HG02763 (cell line): Measurements from ENCODE around the gene RBCK1.
"Not testable (repeated sequence)": the region's sequence is repeated elsewhere in the genome, so short reads cannot be mapped to it uniquely, and the experiment has no call there.

Experiments
- ATAC-seq: cut with Tn5 transposase; IDR thresholded peaks from one replicate; pipeline ENCODE4 v1.9.1; 2021; ENCODE audit warnings: mild to moderate bottlenecking, moderate library complexity; ENCODE audit not compliant: unreplicated experiment

RBCK1 gene

DNA sequence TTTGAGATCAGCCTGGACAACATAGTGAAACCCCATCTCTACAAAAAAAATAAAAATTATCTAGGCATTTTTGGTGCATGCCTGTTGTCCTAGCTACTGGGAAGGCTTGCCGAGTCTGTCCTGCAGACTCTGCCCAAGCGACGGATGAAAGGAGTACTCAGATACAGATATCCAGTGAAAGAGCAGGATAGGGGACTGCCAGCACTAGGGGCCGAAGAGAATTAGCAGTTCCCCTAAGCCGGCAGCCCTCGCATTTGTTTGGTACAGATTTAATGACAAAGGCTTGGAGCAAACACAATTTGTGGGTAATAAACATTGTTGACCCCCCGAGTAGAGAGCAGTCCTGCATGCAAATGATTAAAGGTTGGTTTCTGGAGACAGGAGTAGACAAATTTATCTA lies 59.7 kb downstream of the RBCK1 start:
- no peak for ATAC-seq

DNA sequence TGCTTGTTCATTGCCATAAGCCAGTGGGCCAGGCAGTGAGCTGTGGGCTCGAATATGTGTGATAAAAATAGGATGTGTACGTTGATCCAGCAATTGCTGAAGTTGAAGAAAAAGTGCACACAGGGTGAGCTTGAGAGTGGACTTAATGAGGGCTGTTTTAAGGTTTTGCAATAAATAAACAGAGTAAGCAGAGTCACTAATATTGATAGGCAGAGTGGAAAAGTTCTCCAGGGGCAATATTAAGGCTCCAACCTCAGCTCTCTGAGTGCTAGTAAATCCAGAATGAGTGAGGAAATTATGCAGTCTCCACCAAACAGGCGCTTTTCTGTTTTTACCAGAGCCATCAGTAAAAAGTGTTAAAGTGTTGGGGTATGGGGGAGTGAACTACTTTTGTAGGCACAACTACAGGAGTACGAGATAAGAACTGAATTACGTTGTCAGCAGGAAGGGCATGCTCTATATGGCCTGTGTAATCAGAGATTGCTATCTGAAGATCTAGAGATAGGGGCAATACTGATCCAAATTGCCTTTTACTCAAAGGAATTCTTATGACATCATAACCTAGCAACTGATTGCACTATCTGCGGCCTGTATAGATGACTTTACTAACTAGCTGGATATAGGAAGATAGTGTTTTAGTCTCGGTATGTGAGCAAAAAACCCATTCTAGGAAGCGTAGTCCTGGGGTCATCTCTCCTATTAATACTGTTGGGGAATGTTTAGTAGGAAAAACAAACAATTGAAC lies 61.8 kb downstream of the RBCK1 start:
- ATAC-seq, result no peak

DNA sequence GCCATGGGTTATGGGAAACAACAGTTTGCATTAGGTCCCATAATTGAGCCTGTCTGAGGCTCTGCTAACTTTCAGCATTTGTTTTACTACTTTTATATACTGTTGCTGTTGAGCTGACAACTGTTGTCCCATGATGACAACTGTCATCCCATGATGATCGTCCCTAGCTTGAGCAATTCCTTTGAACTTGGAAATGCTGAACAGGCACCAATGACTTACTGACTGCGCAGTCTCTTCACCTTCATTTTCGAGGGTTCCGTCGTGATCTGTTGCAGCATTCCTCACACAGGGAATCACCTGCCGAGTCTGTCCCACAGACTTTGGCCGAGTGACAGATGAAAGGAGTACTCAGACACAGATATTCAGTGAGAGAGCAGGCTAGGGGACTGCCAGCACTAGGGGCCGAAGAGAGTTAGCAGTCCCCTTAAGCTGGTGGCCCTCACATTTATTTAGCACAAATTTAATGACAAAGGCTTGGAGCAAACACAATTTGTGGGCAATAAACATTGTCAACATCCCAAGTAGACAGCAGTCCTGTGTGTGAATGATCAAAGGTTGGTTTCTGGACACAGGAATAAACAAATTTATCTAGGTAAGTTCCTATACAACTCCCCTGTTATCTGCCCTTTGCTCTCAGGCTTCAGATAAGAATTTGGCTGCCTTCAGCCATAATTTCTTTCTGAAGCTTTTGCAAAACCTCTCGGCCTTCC lies 64.2 kb downstream of the RBCK1 start:
- no peak for ATAC-seq

DNA sequence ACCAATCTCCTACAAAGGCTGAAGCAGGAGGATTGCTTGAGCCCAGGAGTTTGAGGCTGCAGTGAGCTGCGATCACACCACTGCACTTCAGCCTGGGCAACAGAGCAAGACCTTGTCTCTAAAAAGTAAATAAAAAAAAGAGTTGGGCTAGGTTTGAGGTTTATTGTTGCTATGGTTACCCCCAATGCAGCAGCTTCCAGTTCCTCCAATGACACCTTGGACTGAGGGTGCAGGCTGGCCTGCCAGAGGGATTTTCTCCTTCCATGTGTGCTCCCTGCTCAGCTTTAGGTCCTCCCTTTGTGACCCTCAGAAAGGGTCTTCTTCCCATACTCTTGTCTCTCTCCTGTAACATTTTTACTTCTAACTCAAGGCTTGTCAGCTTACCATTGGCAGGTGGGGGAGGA lies 64.8 kb downstream of the RBCK1 start:
- no peak for ATAC-seq

DNA sequence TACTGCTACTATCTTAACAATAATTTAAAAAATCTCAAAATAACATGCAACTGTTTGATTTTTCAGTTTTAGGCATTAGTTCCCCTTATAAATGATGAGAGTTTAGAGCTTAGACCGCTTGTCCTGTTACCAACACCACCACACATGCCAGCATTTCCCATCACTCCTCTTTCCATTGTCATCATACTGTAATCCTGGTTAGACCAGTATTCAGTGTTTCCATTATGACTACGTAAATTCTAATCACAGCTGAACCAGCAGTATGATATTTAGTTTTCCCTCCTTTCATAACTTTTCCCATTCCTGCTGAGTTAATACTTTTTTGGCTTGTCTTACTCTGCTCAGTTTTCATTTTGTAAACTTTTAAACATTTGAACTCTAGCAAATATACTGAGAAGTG lies 66.5 kb downstream of the RBCK1 start:
- no peak for ATAC-seq

DNA sequence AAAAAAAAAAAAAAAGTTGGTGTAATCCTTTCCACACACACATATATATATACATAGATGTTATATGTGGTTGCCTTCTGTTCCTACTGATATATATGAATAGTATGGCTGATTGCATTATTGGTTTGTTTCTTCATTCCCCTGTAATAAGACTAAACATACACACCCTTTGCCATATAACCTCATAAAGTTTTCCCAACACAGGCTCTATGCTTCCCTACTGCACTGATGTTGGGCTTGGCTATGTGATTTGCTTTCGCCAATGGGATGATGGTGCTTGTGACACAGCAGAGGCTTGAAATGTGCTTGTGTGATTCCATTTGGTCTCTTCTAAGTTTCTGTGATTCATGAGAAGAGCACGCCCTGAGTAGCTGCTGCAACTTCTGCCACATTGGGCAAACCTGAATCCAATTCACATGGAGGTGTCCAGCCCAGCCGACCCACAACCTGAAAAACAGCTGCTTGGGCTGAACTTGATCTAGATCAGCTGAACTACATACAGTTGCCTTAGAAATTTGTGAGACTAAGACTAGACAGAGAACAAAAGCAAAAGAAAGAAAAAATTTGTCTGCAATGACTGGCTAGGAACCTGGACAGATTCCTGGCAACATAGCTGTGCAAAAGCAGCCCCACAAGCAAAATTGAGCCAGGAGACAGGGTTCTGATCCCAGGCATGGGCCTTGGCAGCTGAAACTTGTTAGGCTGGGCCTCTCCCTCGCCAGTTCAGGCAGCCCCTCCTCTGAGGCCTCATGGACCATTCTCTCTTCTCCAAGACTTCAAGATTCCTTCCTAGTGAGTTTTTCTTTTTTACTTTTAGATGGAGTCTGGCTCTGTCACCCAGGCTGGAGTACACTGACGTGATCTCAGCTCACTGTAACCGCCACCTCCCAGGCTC lies 67.6 kb downstream of the RBCK1 start:
- ATAC-seq, result no peak

DNA sequence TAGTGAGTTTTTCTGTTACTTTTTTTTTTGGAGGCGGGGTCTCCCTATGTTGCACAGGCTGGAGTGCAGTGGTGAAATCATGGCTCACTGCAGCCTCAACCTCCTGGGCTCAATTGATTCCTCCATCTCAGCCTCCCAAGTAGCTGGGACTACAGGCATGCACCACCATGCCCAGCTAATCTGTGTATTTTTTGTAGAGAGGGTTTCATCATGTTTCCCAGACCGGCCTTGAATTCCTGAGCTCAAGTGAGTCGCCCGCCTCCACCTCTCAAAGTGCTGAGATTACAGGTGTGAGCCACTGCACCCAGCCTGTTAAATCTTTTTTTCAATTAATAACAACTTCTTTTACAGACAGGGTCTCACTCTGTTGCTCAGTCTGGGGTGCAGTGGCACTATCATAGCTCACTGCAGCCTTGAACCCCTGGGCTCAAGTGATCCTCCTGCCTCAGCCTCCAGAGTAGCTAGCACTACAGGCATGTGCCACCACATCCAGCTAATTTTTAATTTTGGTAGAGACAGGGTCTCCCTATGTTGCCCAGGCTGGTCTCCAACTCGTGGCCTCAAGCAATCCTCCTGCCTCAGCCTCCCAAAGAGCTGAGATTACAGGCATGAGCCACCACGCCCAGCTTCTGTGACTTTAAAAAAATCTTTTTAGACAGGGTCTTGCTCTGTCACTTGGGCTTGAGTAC lies 68.6 kb downstream of the RBCK1 start:
- ATAC-seq, result not testable (repeated sequence)

DNA sequence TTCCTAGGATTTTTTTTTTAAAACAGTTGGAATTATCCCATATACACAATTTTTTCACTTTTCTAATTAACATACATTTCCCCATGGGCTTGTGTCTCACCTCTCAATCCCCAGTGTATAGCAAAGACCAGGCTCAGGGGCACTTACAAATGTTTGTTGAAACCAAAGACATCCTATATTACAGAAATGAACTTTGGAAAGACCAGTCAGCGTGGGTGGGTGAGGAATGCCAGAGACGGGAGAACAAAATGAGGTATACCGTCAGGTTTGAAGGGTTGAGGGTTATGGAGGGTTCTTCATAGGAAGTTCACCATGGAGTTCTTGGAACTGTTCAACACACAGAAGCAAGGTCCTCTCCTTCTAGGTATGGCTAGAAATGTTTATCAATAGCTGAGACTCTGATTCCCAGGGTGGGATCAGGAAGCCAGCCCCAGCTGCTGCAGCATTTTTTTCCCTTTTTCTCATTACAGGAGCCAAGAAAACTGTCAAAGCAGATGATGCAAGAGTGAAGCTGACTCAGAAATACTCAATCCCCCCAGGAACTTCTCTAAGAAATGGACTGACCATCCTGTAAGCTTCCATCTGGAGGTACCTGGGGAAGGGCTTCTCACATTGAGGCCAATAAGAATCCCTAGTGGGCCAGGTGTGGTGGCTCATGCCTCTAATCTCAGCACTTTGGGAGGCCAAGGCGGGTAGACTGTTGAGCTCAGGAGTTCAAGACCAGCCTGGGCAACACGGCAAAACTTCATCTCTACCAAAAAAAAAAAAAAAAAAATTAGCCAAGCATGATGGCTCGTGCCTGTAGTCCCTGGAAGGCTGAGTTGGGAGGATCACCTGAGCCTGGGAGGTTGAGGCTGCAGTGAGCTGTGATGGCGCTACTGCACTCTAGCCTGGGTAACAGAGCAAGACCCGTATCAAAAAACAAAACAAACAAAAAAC lies 70.2 kb downstream of the RBCK1 start:
- no peak for ATAC-seq

DNA sequence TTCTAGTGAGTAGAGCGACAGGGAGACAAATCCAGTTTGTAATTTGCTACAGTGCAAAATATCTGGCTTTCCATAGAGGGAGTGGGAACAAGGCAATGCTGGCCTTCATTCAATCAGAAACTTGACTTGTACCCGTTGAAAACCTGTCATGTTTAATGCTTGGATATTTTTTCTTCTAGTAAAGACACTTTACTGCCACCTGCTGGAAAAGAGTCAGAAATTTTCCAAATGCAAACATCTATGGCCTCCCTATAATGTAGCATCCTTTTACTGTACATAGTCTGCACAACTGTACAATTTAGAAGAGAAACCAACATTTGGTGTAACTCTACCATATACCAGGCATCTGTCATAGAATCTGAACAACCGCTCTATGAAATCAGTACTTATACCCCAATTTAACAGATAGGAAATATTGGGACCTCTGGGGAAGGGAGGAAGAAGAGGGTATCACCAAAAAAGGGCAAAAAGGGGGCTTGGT lies 70.9 kb downstream of the RBCK1 start:
- no peak for ATAC-seq

DNA sequence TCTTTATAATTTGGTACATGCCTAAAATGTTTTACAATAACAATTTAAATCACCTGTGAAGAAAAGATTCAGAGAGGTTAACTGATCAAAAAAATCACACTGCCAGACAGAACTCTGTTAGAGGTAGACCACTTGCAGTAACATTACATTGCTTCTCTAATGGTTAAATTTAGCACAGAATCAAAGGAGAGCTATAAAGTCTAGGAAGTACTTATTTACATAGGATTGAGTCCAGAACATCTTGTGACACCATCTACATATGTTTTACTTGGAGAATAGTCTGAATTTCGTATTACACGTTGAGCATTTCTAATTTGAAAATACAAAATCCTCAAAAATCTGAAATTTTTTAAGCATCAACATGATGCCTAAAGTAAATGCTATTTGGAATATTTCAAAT lies 71.4 kb downstream of the RBCK1 start:
- no peak for ATAC-seq

DNA sequence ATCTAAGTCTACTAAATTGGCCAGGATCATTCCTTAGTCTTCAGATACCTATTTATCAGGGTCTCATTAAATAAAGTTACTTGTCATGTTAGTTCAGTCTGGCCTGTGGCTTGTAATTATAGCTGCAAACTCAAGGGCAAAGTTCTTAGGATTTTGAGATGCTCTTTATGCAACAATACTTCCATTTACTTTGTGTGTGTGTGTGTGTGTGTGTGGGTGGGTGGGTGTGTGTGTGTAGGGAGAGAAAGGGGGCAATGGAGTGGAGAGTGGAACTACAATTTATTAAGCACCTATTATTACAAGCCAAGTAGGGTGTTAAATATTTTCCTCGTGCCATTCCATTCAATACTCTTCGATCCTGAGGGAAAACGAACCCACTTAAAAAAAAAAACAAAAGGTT lies 71.9 kb downstream of the RBCK1 start:
- no peak for ATAC-seq

DNA sequence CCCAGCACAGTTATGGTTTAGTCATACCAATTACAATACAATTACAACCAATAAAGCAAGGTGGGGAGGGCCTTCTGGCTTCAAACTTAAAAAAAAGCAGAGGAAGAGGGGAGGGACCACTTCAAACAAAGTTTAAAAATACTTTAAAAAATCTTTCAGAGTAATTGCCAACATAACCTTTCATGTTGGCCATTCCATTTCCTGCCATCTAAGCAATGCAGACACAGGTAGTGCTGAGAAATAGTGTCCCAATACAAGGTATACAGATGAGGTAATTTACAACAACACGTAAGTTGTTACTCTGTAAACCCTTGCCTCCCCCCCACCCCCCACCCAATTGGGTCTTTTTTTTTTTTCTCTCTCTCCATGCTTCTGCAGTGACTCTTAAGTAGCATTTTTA lies 73.1 kb downstream of the RBCK1 start:
- no peak for ATAC-seq
